ENCODE measurements around the gene C6orf163. TPM values are rescaled to one million over a fixed set of nuclear protein-coding genes. Genes with fewer than 3 reads are reported as not detected.

Gene C6orf163
- total and polyA plus RNA-seq, 2 experiments from 2014 or later = 2.3 to 5.4 TPM

DNA sequence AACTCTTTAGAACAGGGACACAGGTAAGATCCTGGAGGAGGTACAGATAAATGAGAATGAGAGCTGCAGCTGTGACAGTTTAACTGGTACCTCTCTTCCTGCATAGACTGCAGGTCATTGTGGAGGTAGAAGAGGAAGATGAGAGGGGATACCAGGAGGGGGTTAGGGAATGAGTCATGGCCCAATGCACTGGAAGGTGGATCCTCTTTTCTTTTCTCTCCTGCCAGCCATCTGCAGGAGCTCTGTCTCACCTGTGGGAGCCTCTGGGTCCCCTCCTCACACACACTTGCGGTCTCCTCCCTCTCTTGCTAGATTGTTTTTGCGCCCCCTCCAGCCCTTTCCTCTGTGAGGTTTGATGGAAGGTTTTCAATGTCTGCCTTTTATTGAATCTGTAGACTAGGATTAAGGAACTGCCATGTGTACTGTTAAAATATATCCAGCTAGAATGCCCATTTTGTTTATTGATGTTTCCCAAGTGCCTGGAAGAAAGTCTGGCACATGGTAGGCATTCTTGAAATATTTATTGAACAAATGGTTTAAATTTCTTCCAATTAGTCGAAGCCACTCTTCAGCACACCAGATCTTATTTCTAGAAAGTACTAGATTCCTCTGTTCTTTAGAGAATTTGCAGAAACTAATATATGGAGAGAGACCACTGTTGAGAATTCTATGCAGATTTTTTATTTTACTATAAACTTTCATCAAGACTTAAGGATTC lies 13.0 kb downstream of the C6orf163 start:
- DNase-seq (ENCODE audit: low spot score) = peak; percentile 8
- no peaks in the 10 kb centered on the region; the same call in 2 of the 3 replicates for H3K9me3 Mint-ChIP-seq
- H3K79me2 ChIP-seq (replicated peaks; ENCODE audit: insufficient read depth) = no peaks in the 10 kb centered on the region
- H3K4me1 ChIP-seq (ENCODE audit: insufficient read depth) = peaks cover 3% of the 10 kb centered on the region; the same call in 1 of the 2 replicates
- H3K27ac ChIP-seq (ENCODE audit: low read depth) = no peak overlapping the region
- no peaks in the 10 kb centered on the region for H3K36me3 ChIP-seq (ENCODE audit: insufficient read depth)
- 0 out of 2 replicates have a peak overlapping the region, but pooled peaks have one; percentile 19 for H3K27ac Mint-ChIP-seq
- no peak overlapping the region for H3K4me3 Mint-ChIP-seq
- H3K4me1 Mint-ChIP-seq = no peaks in the 10 kb centered on the region
- H3K4me2 ChIP-seq = no peak overlapping the region
- H2AFZ ChIP-seq = no peak overlapping the region
- no peak overlapping the region for H3K4me3 ChIP-seq
- peak; percentile 74 for ATAC-seq
- H3K27me3 ChIP-seq (ENCODE audit: insufficient read depth) = no peaks in the 10 kb centered on the region
- H3K9me2 ChIP-seq (ENCODE audit: insufficient read depth) = no peaks in the 10 kb centered on the region
- no peak for TF ChIP-seq STAT1 (IDR thresholded peaks at IDR 0.05; ENCODE audit: unreplicated experiment)
- no peaks in the 10 kb centered on the region for H4K20me1 ChIP-seq (replicated peaks; ENCODE audit: insufficient read depth)
- H3F3A ChIP-seq (replicated peaks; ENCODE audit: low read depth) = no peaks in the 10 kb centered on the region
- no peaks in the 10 kb centered on the region for H3K36me3 Mint-ChIP-seq (ENCODE audit: low read depth)
- peaks cover 2% of the 10 kb centered on the region for H3K27me3 Mint-ChIP-seq (ENCODE audit: insufficient read depth, low read depth, poor library complexity)

DNA sequence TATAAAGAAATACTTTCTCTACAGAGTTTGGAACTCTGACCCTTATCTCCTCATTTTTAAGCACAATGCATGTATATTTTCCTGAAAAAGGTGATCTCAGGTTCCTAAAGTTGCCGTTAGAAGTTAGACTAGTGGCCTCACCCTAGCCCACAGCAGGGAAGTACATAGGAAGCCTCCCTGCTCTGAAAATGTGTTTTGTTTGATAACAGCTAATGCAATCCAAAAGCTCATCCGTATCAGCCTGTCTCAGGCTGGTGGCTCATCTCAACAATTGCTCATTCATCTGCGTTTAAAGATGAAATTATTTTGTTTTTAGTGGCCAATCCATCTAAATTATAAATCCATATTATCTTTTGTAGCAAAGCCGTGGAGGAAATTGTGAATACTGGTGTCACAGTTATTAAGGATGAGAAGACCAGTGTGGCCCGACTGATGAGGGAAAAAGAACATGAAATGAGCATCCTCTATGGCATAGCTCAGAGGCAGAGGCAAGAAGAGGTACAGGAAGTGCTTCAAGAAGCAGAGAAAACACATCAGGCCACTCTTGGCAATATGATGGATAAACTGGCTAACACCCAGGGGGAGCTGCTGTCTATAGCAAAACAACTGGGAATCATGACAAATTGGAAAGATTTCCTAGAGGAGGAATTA lies 20.1 kb downstream of the C6orf163 start:
- no peaks in the 10 kb centered on the region for H3K27me3 ChIP-seq (ENCODE audit: insufficient read depth)
- H3K9me2 ChIP-seq (ENCODE audit: insufficient read depth) = peaks cover 4% of the 10 kb centered on the region; the same call in 1 of the 2 replicates
- H2AFZ ChIP-seq = no peak overlapping the region
- no peak overlapping the region for H3K4me2 ChIP-seq
- DNase-seq (ENCODE audit: low spot score) (no peak), ATAC-seq (no peak)
- no peaks in the 10 kb centered on the region for H4K20me1 ChIP-seq (replicated peaks; ENCODE audit: insufficient read depth)
- no peaks in the 10 kb centered on the region for H3K4me1 ChIP-seq (ENCODE audit: insufficient read depth)
- Mint-ChIP-seq H3K9me3 (peaks cover 35% of the 10 kb centered on the region), H3K4me1 (no peaks in the 10 kb centered on the region), H3K4me3 (no peak overlapping the region), H3K27ac (no peak overlapping the region), H3K36me3 (ENCODE audit: low read depth) (peaks cover 33% of the 10 kb centered on the region), H3K27me3 (ENCODE audit: insufficient read depth, low read depth, poor library complexity) (no peaks in the 10 kb centered on the region)
- no peak overlapping the region for H3K4me3 ChIP-seq
- no peaks in the 10 kb centered on the region for H3K79me2 ChIP-seq (replicated peaks; ENCODE audit: insufficient read depth)
- H3F3A ChIP-seq (replicated peaks; ENCODE audit: low read depth) = no peaks in the 10 kb centered on the region
- no peaks in the 10 kb centered on the region; the same call in 1 of the 2 replicates for H3K36me3 ChIP-seq (ENCODE audit: insufficient read depth)
- H3K27ac ChIP-seq (ENCODE audit: low read depth) = no peak overlapping the region
- TF ChIP-seq NANOG (IDR thresholded peaks at IDR 0.05; ENCODE audit: borderline replicate concordance) (no peak), POLR2AphosphoS5 (IDR thresholded peaks at IDR 0.05; ENCODE audit: low read depth) (no peak), STAT1 (IDR thresholded peaks at IDR 0.05; ENCODE audit: unreplicated experiment) (no peak), CREB1 (CRISPR knock-in tag; IDR thresholded peaks at IDR 0.05; ENCODE audit: low read depth) (no peak), ZNF114 (CRISPR knock-in tag; IDR thresholded peaks at IDR 0.05) (no peak), JUNB (IDR thresholded peaks at IDR 0.05; ENCODE audit: unreplicated experiment) (no peak), ZNF331 (CRISPR knock-in tag; IDR thresholded peaks at IDR 0.05; ENCODE audit: low read depth) (no peak)
- TF ChIP-seq, protein P1, sequence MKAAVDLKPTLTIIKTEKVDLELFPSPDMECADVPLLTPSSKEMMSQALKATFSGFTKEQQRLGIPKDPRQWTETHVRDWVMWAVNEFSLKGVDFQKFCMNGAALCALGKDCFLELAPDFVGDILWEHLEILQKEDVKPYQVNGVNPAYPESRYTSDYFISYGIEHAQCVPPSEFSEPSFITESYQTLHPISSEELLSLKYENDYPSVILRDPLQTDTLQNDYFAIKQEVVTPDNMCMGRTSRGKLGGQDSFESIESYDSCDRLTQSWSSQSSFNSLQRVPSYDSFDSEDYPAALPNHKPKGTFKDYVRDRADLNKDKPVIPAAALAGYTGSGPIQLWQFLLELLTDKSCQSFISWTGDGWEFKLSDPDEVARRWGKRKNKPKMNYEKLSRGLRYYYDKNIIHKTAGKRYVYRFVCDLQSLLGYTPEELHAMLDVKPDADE (IDR thresholded peaks at IDR 0.05) = no peak
- TF ChIP-seq, protein P2, sequence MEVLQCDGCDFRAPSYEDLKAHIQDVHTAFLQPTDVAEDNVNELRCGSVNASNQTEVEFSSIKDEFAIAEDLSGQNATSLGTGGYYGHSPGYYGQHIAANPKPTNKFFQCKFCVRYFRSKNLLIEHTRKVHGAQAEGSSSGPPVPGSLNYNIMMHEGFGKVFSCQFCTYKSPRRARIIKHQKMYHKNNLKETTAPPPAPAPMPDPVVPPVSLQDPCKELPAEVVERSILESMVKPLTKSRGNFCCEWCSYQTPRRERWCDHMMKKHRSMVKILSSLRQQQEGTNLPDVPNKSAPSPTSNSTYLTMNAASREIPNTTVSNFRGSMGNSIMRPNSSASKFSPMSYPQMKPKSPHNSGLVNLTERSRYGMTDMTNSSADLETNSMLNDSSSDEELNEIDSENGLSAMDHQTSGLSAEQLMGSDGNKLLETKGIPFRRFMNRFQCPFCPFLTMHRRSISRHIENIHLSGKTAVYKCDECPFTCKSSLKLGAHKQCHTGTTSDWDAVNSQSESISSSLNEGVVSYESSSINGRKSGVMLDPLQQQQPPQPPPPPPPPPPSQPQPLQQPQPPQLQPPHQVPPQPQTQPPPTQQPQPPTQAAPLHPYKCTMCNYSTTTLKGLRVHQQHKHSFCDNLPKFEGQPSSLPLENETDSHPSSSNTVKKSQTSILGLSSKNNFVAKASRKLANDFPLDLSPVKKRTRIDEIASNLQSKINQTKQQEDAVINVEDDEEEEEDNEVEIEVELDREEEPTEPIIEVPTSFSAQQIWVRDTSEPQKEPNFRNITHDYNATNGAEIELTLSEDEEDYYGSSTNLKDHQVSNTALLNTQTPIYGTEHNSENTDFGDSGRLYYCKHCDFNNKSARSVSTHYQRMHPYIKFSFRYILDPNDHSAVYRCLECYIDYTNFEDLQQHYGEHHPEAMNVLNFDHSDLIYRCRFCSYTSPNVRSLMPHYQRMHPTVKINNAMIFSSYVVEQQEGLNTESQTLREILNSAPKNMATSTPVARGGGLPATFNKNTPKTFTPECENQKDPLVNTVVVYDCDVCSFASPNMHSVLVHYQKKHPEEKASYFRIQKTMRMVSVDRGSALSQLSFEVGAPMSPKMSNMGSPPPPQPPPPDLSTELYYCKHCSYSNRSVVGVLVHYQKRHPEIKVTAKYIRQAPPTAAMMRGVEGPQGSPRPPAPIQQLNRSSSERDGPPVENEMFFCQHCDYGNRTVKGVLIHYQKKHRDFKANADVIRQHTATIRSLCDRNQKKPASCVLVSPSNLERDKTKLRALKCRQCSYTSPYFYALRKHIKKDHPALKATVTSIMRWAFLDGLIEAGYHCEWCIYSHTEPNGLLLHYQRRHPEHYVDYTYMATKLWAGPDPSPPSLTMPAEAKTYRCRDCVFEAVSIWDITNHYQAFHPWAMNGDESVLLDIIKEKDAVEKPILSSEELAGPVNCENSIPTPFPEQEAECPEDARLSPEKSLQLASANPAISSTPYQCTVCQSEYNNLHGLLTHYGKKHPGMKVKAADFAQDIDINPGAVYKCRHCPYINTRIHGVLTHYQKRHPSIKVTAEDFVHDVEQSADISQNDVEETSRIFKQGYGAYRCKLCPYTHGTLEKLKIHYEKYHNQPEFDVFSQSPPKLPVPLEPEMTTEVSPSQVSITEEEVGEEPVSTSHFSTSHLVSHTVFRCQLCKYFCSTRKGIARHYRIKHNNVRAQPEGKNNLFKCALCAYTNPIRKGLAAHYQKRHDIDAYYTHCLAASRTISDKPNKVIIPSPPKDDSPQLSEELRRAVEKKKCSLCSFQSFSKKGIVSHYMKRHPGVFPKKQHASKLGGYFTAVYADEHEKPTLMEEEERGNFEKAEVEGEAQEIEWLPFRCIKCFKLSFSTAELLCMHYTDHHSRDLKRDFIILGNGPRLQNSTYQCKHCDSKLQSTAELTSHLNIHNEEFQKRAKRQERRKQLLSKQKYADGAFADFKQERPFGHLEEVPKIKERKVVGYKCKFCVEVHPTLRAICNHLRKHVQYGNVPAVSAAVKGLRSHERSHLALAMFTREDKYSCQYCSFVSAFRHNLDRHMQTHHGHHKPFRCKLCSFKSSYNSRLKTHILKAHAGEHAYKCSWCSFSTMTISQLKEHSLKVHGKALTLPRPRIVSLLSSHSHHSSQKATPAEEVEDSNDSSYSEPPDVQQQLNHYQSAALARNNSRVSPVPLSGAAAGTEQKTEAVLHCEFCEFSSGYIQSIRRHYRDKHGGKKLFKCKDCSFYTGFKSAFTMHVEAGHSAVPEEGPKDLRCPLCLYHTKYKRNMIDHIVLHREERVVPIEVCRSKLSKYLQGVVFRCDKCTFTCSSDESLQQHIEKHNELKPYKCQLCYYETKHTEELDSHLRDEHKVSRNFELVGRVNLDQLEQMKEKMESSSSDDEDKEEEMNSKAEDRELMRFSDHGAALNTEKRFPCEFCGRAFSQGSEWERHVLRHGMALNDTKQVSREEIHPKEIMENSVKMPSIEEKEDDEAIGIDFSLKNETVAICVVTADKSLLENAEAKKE (CRISPR knock-in tag; IDR thresholded peaks at IDR 0.05) = no peak
- TF ChIP-seq, protein P3, sequence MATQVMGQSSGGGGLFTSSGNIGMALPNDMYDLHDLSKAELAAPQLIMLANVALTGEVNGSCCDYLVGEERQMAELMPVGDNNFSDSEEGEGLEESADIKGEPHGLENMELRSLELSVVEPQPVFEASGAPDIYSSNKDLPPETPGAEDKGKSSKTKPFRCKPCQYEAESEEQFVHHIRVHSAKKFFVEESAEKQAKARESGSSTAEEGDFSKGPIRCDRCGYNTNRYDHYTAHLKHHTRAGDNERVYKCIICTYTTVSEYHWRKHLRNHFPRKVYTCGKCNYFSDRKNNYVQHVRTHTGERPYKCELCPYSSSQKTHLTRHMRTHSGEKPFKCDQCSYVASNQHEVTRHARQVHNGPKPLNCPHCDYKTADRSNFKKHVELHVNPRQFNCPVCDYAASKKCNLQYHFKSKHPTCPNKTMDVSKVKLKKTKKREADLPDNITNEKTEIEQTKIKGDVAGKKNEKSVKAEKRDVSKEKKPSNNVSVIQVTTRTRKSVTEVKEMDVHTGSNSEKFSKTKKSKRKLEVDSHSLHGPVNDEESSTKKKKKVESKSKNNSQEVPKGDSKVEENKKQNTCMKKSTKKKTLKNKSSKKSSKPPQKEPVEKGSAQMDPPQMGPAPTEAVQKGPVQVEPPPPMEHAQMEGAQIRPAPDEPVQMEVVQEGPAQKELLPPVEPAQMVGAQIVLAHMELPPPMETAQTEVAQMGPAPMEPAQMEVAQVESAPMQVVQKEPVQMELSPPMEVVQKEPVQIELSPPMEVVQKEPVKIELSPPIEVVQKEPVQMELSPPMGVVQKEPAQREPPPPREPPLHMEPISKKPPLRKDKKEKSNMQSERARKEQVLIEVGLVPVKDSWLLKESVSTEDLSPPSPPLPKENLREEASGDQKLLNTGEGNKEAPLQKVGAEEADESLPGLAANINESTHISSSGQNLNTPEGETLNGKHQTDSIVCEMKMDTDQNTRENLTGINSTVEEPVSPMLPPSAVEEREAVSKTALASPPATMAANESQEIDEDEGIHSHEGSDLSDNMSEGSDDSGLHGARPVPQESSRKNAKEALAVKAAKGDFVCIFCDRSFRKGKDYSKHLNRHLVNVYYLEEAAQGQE (IDR thresholded peaks at IDR 0.05; ENCODE audit: unreplicated experiment) = no peak

Data from GM23338 (cell line).